Stimulated activated CD8-positive, alpha-beta memory T cell treated with anti-CD3 and anti-CD28 coated beads, Interleukin-12 subunit alpha, Interleukin-12 subunit beta, amount 100 ng/mL, for 24 hours (primary cell): Measurements from ENCODE around the gene CAMK2D.
"Not testable (repeated sequence)": the region's sequence is repeated elsewhere in the genome, so short reads cannot be mapped to it uniquely, and the experiment has no call there.

ENCODE experiments used
- DNase-seq: peaks from one replicate; pipeline ENCODE4 v3.0.0-alpha.2; 2020; ENCODE audit errors: extremely low read depth

The CAMK2D gene

DNA sequence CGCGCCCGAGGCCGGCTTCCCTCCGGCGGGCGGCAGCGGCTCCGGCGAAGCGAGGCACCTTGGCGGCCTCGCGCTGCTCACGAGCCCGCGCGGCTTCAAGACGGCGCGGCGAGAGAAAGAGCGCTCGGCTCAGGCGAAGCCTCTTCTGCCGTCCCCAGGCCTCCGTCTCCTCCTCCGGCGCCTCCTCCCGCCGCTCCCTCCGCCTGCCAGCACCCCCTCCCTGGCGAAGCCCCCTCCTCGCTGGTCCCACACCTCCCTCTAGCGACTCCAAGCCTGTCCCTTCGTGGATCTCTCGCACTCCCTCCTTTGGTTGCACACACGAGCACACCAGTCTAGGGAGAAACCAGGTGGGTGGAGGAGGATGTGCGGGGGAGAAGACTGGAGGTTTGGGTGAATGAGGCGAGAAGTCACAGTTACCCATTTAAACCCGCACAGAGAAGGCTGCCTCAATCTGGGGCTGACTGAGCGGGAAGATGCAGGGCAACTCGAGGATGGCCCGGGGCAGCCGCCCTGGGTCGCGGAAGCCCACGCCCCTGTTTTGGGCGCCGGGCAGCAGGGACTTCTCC, at the start of gene CAMK2D:
TSS of gene CAMK2D (minus strand) at position 119 of the 566 bp plus-strand sequence. CDS start 670 bp downstream, outside the sequence.
- DNase-seq: peak; percentile 71

DNA sequence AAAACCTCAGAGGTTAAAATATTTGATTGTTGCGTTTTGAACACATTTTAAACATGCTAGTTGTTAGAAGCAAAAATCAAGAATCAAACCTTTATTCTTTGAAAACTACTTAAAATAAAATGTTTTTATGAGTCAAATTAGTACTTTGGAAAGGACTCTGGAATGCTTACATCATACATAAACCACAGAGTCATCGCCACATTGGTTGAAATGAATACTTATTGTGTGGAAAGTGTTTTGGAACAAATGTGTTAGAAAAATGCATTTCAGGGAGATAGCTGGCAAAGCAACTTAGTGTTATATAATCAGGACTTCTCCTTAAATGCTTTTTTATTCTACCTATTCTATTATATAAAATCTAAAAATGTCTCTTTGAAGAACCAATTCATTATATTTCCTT, 49.4 kb upstream of the CAMK2D start:
- DNase-seq: no peak

DNA sequence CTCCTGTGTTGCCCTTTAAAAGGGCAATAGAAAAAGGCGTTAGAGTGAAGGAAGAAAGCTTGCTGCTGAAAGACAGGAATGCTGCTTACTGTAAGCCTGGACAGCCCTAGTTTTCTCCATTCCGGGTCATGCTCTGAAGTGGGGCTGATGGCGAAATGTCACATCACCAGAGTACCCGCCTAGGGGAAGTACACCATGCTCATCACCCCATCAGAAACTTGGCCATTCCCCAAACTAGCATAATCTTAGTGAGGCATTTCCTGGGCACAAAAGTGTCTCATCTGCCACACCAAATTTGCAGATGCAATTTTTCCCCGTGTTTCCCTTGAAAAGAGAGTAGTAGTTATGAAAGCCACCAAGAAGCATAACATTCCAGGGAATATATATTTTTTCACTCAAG, 47.8 kb upstream of the CAMK2D start:
- no peak for DNase-seq

DNA sequence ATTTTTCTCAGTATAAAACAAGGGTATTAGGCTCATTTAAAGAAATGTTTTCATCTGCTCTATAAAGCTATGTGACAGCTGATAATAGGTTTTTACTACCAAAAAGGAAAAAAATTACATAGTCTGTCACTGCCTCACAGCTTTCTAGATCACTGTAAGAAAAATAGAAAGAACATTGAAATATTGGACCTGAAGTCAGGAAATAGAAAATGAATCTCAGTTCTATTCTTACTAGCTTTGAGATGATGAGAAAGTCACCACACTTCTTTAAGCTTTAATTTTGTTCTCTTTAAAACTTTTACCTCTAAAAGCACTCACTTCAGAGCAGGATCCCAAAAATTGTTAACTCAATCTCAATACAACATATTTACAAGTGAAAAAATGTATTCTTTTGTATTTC, 45.3 kb upstream of the CAMK2D start:
- no peak for DNase-seq

DNA sequence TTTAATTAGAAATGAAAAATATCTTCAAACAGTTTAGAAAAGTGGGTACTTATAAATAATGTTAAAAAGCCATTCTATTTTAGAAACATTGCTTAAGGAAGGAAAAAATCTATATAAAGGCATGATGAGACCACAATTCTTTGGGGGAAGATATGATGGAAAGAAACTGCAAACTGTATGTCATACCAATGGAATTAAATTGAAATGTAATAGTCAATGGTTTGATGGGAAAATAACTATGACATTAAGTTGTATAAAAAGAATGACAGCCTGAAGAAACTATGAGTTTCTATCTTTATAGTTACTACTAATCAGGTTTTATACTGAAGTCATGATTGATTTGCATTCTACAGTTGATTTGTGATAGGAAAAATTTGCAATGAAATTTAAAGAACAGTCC, 40.3 kb upstream of the CAMK2D start:
- DNase-seq: no peak

DNA sequence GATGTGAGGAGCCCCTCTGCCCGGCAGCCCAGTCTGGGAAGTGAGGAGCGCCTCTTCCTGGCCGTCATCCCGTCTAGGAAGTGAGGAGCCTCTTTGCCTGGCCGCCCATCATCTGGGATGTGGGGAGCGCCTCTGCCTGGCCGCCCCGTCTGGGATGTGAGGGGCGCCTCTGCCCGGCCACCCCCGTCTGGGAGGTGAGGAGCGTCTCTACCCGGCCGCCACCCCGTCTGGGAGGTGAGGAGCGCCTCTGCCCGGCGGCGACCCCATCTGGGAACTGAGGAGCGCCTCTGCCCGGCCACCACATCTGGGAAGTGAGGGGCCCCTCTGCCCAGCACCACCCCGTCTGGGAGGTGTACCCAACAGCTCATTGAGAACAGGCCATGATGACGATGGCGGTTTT, 34.8 kb upstream of the CAMK2D start:
- not testable (repeated sequence) for DNase-seq

DNA sequence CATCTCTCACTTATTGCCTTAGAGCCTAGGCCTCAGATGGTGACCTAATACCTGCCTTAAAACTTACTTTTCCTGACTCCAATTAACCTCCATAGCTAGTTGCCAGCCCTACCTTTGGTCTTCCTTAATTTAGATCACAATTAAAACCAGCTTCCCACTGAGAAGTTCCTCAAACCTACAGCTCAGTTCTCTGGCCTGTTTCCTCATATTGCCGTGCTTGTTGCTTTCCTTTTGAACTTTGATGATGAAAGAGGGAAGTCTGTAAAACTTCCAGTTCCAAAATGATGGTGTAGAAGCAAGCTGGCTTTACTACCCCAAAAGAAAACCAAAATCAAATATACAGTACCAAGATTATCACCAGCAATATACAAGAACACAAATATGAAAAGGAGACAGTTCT, 28.9 kb upstream of the CAMK2D start:
- DNase-seq: no peak

DNA sequence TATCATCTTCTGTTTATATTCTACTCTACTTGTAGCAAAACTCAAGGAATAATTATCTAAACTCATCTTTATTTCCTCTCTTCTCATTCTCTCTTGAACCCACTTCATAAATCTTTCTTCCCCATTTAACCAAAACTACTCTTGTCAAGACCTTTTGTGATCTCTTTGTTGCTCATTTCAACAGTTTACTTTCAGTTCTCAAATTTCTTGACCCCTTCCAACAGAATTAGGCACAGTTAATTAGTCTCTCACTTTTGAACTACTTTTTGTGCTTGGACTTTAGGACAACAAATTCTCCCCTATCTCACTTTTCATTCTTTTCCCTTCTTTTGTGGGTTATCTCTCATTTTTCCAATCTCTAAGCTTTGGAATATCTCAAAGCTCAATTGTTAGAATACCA, 27.4 kb upstream of the CAMK2D start:
- no peak for DNase-seq

DNA sequence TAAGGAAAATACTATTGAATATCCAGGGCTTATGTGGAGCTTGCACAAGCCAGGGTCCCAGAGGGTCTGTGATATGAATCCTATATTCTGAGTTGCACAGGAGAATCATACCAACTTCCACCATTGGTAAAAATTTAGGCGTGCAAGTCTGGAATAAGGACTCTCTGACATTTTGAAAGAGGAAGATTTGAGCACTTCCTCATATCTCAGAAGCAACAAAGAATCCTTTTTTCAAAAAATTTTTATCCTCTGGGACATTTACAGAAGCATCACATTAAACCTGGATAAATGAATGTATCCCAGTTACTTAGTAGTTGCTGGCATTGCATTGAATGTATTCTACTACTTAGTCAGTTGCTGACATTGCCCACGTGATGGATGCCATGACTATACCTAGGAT, 24.2 kb upstream of the CAMK2D start:
- no peak for DNase-seq

DNA sequence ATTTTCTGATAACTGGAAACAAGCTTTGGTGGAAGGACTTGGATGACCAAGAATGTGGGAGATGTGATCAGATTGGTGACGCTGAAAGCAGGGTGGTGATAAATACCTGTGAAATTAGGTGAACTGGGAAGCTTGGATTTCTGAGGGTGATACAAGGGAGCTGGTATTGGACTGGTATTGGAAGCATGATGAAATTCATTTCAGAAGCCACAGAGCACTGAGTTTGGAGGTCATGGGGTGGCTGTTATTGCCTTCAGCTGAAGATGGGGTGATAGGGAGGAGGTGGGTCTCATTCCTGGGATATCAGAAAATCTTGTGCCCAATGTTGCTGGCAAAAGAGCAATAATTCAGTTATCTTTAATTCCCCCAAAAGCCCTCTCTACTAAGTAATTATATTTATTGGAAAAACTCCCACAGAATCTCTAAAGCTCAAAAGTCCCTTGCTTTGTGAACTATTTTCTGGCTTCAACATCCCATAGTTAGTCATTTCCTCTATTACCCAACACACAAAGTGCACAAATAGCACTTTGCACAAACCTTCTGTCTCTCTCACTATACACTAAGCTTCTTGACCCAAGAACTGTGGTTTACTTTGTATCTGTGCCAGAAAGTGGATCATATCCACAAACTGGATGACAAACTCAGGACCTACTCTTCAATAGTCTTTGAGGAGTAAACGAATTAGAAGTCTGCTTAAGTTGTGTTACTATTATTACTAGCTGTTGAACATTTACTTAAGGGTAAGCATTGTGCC, 23.1 kb upstream of the CAMK2D start:
- DNase-seq: no peak

DNA sequence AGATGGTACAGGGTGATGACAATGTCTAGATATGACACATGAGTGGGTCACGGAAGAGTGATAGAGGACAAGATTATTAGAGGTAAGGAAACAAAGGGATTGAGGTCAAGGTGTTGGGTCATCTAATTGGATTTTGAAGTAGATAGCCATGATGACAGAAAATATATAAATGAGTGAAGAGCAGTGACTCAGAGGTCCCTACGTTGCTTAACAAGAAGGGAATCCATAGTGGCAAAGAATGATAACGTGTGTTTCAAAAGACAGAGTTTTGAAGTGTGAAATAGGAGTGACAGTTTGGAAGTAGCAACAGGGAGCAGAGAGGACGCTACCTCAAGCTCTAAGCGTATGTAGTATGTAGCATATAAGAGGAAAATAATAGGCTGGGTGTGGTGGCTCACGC, 22.2 kb upstream of the CAMK2D start:
- no peak for DNase-seq

DNA sequence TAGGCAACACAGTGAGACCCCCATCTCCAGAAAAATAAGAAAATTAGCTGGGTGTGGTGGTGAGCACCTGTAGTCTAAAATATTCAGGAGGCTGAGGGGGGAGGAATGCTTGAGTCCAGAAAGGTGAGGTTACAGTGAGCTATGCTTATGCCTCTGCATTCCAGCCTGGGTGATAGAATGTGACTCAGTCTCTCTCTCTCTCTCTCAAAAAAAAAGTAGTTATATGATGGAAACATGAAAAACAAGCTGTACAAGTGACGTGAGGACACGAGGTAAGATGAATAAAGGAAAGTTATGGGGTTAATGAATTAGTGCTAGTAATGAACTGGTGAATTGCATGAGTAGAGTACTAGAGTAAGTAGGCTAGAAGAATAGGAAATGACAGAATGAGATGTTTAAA, 21.8 kb upstream of the CAMK2D start:
- DNase-seq: no peak

DNA sequence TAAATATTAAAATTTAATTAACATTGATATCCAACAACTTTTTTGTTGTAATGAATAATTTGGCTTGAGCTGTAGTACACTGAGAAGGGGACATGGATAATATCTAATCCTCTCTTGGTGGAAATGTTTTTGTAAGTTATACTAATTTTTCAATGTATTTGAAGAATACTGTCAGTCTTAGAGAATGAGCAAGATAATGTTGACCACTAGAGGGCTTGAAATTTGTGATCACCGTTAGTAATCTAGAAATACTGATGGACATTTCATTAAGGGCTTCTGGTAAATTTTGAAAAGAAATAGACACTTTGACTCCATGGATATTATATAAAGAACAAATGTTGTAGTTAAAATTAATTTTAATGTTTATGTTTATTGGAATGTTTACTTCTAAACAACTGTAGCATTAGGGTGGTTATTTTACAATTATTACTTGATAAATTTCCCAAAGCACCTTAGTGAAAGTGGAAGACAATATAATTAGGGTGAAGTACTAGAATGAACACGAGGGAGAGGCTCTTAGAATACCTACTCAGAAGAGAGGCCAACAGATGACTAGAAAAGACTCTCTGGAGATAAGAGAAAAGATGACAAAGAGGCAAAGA, 20.0 kb upstream of the CAMK2D start:
- DNase-seq: no peak

DNA sequence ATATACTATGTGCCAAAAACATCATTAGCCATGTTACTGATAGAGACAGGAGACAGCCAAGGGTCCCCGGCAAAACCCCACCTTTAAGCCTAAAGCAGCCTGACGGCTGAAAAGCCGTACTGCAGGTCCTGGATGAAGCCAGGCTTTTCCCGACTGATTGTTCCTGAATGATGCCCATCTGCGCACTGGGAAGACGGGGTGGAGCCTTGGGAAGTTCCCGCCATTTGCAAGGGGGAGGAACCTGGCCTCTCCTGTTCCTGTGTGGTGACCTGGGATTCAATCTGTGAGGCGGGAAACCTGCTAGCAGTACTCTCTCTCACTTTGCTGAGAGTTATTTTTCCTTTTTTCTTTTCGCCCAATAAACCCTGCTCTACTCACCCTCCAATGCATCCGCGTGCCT, 15.1 kb upstream of the CAMK2D start:
- no peak for DNase-seq

DNA sequence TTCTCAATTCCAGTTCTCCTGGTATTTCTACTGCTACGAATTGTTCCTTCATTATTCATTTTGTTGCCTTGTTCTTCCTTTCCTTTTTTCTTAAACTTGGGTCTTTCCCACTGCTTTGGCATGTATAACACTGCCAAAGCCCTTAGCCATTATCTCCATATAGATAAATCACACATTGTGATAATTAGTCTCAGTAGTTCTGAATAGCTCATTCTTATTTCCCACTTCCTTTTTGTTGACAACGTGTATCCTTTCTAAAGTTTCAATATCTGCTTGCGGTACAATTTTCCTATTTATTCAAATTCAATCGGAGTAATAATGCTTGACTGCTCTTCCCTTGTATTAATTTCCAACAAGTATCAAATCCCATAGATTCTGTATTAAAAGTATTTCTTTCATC, 14.5 kb upstream of the CAMK2D start:
- DNase-seq: no peak

DNA sequence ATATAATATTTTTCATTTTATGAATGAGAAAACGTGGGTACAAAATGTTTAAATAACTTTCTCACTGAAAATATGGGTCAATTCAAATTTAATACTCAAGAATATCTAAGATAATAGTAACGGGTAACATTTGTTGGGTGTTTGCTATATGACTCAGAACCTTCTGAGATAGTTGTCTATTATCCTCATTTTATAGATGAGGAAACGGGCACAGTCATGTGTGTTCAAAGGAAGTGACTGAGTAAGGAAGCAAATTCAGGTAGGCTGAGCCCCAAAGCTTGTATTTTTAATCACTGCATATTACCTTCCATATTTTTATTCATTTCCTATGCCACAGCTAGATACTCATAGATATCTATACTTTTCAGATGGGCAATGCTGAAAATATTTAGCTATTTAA, 12.2 kb upstream of the CAMK2D start:
- no peak for DNase-seq

DNA sequence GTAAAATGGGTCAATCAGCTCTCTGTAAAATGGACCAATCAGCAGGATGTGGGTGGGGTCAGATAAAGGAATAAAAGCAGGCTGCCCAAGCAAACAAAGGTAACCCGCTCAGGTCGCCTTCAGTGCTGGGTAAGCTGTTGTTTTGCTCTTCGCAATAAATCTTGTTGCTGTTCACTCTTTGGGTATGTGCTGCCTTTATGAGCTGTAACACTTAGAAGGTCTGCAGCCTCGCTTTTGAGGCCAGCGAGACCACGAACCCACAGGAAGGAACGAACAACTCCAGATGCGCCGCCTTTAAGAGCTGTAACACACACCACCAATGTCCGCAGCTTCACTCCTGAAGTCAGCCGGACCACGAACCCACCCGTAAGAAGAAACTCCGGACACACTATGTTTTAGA, 11.5 kb upstream of the CAMK2D start:
- DNase-seq: no peak

DNA sequence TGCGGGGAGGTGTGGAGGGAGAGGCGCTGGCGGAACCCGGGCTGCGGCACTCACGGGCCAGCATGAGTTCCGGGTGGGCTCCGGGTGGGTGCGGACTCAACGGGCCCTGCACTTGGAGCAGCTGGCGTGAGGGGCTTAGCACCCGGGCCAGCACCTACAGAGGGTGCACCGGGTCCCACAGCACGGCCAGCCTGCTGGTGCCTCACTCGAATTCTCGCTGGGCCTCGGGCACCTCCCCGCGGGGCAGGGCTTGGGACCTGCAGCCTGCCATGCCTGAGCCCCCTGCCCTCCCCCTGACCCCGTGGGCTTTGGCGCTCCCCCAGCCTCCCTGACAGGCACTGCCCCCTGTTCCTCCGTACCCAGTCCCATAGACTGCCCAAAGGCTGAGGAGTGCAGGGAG, 10.8 kb upstream of the CAMK2D start:
- DNase-seq: no peak

DNA sequence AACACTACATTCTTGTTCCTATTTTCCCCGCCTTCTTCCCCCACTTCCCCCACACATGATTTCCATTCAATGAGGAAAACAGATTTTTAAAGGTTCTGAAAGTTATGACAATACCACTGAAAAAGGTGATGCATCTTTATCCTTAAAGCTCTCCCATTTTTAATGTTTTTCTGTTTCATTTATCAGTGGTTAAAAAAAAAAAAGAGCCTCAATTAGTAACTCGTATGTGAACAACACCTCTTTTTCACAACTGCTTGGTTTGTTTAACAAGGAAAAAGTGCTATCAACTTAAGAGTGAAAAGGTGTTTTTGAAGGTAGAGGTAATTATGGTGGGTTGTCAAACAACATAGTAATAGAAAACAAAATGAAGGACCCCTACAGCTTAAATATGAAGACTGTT, 8.2 kb upstream of the CAMK2D start:
- DNase-seq: no peak

DNA sequence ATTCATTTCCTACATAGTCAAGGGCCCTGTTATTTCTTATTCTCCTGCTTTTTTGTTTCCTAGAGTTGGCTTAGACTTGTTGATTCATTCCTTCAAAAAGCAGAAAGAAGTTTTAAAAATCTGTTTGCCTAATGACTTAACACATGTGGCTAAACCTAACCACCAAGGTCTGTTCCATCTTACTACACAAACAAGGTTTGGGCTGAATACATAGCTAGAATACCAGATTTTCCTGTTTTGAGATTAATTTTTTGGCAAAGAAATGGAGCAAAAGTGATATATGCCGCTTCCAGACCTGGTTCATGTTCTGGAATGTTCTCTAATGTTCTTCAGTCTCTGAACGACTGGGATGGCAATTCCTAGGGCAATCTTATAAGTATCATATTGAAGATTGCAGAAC, 7.4 kb upstream of the CAMK2D start:
- DNase-seq: no peak

DNA sequence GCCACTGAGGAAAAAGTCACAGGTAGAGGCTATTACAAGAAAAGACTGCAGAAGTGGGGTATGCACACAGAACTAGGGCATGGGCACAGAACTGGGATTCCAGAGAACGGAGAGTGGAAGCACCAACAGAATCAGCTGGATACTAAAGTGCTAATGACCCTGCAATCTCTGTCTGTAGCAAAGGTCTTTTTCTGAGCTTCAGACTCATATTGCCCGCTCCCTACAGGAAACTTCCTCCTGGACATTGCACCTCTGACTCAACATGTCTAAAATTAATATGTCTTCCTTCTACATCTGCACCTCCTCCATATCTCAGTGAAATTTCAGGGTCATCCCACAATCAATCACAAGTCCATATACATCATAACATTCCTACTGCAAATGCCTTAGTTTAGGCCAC, 5.3 kb upstream of the CAMK2D start:
- DNase-seq: no peak

DNA sequence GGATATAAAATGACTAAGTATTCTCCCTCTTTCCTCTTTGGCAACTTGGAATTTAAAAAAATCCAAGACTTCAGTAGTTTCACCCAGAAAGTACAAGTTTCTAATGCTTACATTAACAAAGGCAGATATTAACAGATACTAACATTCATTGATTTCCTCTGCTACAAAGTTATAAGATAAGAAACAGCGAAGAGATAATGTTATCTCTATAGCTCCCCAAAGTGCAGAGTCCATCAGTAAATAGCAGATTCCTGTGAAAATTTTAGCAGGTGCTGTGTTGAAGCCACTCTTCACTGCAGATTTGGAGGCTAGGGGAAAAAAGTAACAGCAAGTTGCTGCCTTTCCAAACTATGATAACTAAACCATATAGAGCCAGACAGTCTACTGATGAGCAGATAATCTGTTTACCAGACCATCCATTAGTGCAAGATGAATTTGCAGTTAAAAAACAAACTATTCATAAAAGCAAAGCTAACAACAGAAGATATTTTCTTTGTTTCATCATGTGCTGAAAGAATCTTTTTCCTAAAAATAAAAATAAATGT, 3.3 kb upstream of the CAMK2D start:
- no peak for DNase-seq

DNA sequence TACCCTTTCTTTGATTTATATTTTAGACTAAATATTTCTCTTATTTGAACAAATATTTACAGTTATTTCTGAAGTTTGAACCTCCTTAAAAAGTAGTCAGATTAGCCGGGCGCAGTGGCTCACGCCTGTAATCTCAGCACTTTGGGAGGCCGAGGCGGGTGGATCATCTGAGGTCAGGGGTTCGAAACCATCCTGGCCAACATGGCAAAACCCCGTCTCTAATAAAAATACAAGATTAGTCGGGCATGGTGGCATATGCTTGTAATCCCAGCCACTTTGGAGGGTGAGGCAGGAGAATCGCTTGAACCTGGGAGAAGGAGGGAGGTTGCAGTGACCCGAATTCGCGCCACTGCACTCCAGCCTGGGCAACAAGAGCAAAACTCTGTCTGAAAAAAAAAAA, 2.4 kb upstream of the CAMK2D start:
- not testable (repeated sequence) for DNase-seq

DNA sequence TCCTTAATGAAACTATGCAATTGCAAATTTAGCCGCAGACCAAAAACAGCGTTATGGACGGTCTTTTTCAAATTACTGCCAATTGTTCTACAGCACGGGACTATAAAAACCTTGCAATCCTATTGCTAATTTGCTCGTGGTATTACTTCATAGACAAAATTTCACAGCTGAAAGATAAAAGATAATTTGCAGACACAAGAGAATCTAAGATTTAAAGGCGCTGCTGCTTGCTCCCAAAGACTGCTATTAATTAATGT, 1.4 kb upstream of the CAMK2D start:
- DNase-seq: no peak
